A549 (cell line): ENCODE results near the gene EDNRA.

Source experiments
- CTCF ChIP-seq: fragments of >200 bp; sonication (Bioruptor Twin); formaldehyde crosslinking; IDR thresholded peaks from 3 replicates; pipeline ENCODE4 v1.5.1; 2016
- FOSB ChIP-seq: fragments of 250-450 bp; sonication (Bioruptor Pico); IDR thresholded peaks from 2 replicates; pipeline ENCODE4 v1.5.0; 2020; ENCODE audit warnings: mild to moderate bottlenecking, moderate library complexity
- MAX ChIP-seq: IDR thresholded peaks from 2 replicates; pipeline ENCODE4 v1.6.1; 2012
- POLR2A ChIP-seq: IDR thresholded peaks from 2 replicates; pipeline ENCODE4 v1.6.1; 2012; ENCODE audit warnings: mild to moderate bottlenecking, low read length

GRCh38 chr4:147560625-147561024 is 79.7 kb downstream of the EDNRA start:
- TF ChIP-seq POLR2A (no peak), CTCF (no peak), FOSB (CRISPR knock-in tag) (no peak), MAX (no peak)
